Measurements from ENCODE around the gene P2RX5. TPM values are rescaled to one million over a fixed set of nuclear protein-coding genes. Genes with fewer than 3 reads are reported as not detected.
A peak's percentile ranks its signal among the peaks of the same experiment; 100 is the strongest.

Gene P2RX5
- total RNA-seq, 2 donors from 2014 or later: 21.8 to 34.2 TPM

DNA sequence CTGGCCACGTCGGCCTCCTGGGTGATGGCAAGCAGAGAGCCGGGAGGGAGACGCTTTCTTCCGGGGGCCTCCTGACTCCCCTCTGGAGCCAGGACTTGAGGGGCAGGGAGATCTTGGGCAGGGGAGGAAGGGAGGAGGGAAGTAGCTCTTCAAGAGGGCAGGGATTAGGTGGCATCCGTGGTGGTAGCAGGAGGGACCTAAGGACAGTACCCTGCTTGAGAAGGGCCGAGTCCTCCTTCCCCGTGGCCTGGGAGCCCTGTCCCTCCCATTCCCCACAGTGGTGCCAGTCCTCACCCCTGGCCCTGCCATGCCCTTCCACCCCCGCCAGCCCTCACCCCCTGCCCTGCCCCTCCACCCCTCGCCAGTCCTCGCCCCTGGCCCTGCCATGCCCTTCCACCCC is 40.2 kb downstream of the P2RX5 start:
- DNase-seq: no peak
- H3K4me1 Mint-ChIP-seq: peaks cover 3% of the 10 kb centered on the region

DNA sequence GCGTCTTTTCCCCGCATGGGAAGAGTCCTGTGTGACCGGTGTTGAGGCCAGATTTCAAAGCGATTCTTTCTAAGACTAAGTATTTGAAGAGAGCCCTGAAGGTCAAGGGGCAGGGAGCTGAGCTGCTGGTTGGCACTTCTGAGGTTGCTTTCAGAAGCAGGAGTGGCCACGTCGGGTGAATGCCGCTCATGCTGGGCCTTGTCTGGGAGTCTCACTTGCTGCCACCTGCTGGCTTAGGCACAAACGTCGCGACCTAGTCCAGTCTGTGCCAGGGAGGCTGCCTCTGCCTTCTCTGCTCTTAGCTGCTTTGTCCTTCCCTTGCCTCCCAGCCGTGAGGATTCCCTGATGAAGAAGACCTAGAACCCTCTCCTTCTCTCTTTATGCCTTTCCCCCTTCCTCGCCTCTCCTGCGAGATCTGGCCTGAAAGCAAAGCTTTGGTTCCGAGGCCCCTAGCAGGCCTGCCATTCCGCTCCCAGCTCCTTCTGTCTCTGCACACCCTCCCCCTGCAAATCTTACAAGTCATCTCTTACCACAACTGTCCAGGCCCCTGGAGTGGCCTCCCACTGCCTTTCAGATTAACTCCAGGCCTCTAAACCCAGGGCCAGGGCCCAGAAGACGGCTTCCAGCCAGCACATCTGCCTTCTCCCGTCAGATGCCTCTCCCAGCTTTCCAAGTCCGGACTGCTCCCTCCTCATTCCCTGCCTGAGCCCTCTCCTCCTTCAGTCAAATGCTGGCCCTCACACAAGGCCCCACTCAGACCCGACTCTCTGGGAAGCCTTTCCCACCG is 48.0 kb downstream of the P2RX5 start:
- DNase-seq (no peak), ATAC-seq (peak; percentile 61)
- Mint-ChIP-seq H3K4me1 (peaks cover 4% of the 10 kb centered on the region), H3K27me3 (no peaks in the 10 kb centered on the region), H3K4me3 (no peak overlapping the region), H3K36me3 (ENCODE audit: low read depth) (peaks cover 2% of the 10 kb centered on the region), H3K27ac (no peak overlapping the region)
- no peaks in the 10 kb centered on the region for H3K9me3 ChIP-seq (ENCODE audit: control insufficient read depth, low read length, poor library complexity, severe bottlenecking)

More for the DNA sequence above, 40.2 kb downstream of the P2RX5 start:
- Mint-ChIP-seq H3K36me3 (ENCODE audit: low read depth) (no peaks in the 10 kb centered on the region), H3K27me3 (no peaks in the 10 kb centered on the region), H3K27ac (no peak overlapping the region), H3K4me3 (no peak overlapping the region)
- no peak for ATAC-seq
- H3K9me3 ChIP-seq (ENCODE audit: control insufficient read depth, low read length, poor library complexity, severe bottlenecking): no peaks in the 10 kb centered on the region

DNA sequence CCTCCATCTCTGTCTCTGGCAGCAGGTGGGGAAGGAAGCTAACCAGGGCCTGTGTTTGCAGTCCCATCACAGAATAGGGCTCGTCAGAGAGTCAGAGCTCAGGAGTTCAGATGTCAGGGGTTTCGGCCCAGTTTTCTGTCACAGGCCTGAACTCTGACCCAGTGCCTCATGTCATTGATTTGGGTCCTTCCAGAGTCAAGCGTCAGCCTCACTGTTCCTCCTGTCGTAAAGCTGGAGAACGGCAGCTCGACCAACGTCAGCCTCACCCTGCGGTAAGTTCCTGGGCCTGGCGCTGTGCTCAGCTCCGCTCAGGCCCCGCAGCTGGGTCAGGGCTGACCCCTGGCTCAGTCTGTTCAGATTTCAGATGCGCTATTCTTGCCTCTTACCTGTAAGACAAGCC is 48.7 kb downstream of the P2RX5 start:
- DNase-seq (no peak), ATAC-seq (no peak)
- Mint-ChIP-seq H3K4me3 (no peak overlapping the region), H3K27me3 (no peaks in the 10 kb centered on the region), H3K36me3 (ENCODE audit: low read depth) (peaks cover 2% of the 10 kb centered on the region), H3K4me1 (peaks cover 4% of the 10 kb centered on the region), H3K27ac (no peak overlapping the region)
- no peaks in the 10 kb centered on the region for H3K9me3 ChIP-seq (ENCODE audit: control insufficient read depth, low read length, poor library complexity, severe bottlenecking)

DNA sequence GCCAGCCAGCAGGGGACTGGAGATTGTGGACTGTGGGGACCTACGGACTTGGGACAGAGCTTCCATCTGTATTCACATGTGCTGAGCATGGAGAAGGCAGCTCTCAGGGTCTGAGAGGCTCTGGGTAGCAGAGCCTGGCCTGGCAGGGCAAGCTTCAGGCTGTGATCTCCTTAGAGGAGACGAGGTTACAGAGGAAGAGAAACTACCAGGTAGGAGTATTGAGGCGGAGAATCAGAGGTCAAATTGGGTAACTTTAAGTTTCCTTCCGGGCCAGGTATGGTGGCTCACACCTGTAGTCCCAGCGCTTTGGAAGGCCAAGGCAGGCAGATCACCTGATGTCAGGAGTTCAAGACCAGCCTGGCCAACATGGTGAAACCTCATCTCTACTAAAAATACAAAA is 50.6 kb downstream of the P2RX5 start:
- H3K27me3 Mint-ChIP-seq: no peaks in the 10 kb centered on the region
- no peak overlapping the region for H3K4me3 Mint-ChIP-seq
- peaks cover 2% of the 10 kb centered on the region for H3K36me3 Mint-ChIP-seq (ENCODE audit: low read depth)
- DNase-seq (no peak), ATAC-seq (no peak)
- no peak overlapping the region for H3K27ac Mint-ChIP-seq
- no peaks in the 10 kb centered on the region for H3K9me3 ChIP-seq (ENCODE audit: control insufficient read depth, low read length, poor library complexity, severe bottlenecking)
- H3K4me1 Mint-ChIP-seq: peaks cover 4% of the 10 kb centered on the region

DNA sequence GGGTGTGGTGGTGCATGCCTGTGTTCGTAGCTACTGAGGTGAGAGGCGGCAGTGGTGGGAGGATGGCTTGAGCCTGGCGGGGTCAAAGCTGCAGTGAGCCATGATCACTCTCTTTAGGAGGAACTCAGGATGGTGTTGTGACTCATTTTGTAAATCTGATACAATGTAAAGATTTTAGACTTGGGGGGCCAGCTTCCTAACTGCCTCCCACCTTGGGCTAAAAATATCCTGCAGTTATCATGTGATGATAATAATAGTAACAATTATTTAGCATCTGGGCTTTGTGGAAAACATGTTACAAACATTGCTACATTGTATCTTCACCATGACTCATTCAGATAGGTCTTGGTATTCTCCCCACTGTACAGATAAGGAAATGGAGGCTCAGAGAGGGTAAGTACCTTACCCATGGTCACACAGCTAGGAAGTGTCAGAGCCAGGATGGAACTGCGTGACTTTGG is 52.0 kb downstream of the P2RX5 start:
- Mint-ChIP-seq H3K27me3 (no peaks in the 10 kb centered on the region), H3K36me3 (ENCODE audit: low read depth) (peaks cover 2% of the 10 kb centered on the region), H3K4me3 (no peak overlapping the region), H3K27ac (no peak overlapping the region), H3K4me1 (peaks cover 8% of the 10 kb centered on the region)
- H3K9me3 ChIP-seq (ENCODE audit: control insufficient read depth, low read length, poor library complexity, severe bottlenecking): no peaks in the 10 kb centered on the region
- no peak for ATAC-seq
- DNase-seq: no peak

DNA sequence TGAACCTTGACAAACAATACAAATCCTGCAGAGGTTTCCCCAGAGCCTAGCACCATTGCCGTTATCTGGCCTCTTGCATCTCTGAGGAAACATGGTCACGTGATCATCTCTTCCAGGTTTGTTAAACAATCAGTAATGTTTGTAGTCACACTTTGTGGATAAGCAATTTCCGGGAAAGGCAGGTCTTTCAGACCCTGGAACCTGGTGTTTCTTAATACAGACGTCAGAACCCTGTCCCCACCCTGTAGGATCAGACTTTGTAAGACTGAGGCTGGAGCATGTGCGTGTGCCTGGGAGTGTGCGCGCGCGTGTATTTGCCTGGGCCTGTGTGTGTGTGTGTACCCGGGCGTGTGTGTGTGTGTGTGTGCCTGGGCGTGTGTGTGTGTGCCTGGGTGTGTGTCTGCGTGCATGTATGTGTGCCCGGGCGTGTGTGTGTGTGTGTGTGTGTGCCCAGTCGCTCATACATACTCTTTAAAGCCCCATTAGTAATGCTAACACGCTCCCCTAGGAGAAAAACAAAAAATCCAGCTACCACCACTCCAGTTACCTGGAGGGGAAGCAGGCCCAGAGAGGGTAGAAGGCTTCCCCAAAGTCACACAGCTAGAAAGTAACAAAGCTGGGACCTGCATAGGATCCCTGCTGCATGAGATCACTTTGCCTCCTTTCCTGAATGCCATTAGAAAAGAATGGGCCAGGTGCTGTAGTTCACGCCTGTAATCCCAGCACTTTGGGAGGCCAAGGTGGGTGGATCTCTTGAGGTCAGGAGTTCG is 54.1 kb downstream of the P2RX5 start:
- no peaks in the 10 kb centered on the region for H3K27me3 Mint-ChIP-seq
- no peaks in the 10 kb centered on the region for H3K36me3 Mint-ChIP-seq (ENCODE audit: low read depth)
- H3K9me3 ChIP-seq (ENCODE audit: control insufficient read depth, low read length, poor library complexity, severe bottlenecking): no peaks in the 10 kb centered on the region
- no peak for ATAC-seq
- H3K4me3 Mint-ChIP-seq: no peak overlapping the region
- H3K4me1 Mint-ChIP-seq: peaks cover 14% of the 10 kb centered on the region
- no peak overlapping the region for H3K27ac Mint-ChIP-seq
- DNase-seq: no peak

DNA sequence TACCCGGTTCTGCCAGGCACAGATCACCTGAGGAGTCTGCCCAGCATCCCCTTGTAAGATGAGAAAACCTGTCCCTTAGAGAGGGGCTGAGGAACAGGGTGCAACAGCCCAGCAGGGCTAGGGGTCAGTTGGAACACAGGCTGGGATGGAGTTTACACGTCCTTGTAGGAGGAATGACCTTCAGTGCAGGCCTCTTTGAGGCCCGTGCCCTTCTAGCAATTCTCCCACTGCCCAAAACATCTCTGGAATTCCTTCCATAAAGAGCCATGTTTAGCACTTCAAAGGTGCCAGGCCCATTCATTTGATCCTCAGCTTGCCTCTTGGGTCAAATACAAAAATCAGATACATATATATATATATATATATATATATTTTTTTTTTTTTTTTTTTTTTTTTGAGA is 54.9 kb downstream of the P2RX5 start:
- no peak overlapping the region for H3K27ac Mint-ChIP-seq
- no peaks in the 10 kb centered on the region for H3K27me3 Mint-ChIP-seq
- no peaks in the 10 kb centered on the region for H3K9me3 ChIP-seq (ENCODE audit: control insufficient read depth, low read length, poor library complexity, severe bottlenecking)
- DNase-seq (no peak), ATAC-seq (no peak)
- peaks cover 14% of the 10 kb centered on the region for H3K4me1 Mint-ChIP-seq
- no peak overlapping the region for H3K4me3 Mint-ChIP-seq
- H3K36me3 Mint-ChIP-seq (ENCODE audit: low read depth): no peaks in the 10 kb centered on the region

DNA sequence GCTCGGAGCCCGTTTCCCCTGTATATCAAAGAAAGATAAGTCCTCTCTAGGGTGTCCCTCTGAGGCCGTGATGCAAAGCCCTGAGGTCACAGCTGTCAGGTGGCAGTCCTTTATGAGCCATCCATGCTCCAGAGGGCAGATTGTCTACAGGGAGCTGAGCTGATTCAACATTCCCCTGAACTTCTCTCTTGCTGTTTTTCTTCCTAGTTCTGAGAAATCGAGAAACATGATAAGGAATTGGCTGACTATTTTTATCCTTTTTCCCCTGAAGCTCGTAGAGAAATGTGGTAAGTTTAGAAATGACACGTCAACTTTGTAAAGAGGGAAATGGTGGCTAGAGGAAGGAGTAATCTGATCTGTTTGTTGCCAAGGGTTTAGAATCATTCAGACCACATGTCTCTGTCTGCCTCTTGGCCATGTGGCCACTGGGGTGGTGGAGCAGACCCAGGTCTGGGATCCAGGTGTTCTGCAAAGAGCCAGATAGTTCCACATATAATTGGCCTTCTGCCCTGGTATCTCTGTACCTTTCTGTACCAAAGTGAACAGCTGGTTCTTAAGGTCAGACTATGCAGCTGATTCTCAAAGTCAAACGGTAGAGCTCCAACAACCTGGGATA is 55.9 kb downstream of the P2RX5 start:
- ATAC-seq (no peak), DNase-seq (no peak)
- Mint-ChIP-seq H3K4me1 (peaks cover 15% of the 10 kb centered on the region), H3K4me3 (no peak overlapping the region), H3K36me3 (ENCODE audit: low read depth) (no peaks in the 10 kb centered on the region), H3K27me3 (no peaks in the 10 kb centered on the region), H3K27ac (no peak overlapping the region)
- H3K9me3 ChIP-seq (ENCODE audit: control insufficient read depth, low read length, poor library complexity, severe bottlenecking): no peaks in the 10 kb centered on the region

DNA sequence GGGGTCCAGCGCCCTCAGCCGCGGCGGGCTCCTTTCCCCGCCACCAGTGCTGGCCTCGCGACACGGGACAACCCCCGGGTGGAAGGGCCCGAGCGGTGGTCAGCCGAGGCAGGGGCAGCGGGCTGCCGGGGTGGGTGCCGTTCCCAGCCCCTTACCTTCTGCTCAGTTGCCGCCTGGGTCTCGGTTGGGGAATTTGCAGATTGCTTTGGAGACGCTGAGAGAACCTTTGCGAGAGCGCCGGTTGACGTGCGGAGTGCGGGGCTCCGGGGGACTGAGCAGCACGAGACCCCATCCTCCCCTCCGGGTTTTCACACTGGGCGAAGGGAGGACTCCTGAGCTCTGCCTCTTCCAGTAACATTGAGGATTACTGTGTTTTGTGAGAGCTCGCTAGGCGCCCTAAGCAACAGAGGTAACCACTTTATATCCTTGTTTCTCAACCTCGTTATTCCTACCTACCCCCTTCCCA is 59.0 kb downstream of the P2RX5 start:
- no peaks in the 10 kb centered on the region for H3K27me3 Mint-ChIP-seq
- DNase-seq (no peak), ATAC-seq (no peak)
- H3K4me1 Mint-ChIP-seq: peaks cover 23% of the 10 kb centered on the region
- H3K27ac Mint-ChIP-seq: peak overlapping the region; percentile 92
- H3K4me3 Mint-ChIP-seq: peak overlapping the region; percentile 95
- H3K9me3 ChIP-seq (ENCODE audit: control insufficient read depth, low read length, poor library complexity, severe bottlenecking): no peaks in the 10 kb centered on the region
- no peaks in the 10 kb centered on the region for H3K36me3 Mint-ChIP-seq (ENCODE audit: low read depth)

DNA sequence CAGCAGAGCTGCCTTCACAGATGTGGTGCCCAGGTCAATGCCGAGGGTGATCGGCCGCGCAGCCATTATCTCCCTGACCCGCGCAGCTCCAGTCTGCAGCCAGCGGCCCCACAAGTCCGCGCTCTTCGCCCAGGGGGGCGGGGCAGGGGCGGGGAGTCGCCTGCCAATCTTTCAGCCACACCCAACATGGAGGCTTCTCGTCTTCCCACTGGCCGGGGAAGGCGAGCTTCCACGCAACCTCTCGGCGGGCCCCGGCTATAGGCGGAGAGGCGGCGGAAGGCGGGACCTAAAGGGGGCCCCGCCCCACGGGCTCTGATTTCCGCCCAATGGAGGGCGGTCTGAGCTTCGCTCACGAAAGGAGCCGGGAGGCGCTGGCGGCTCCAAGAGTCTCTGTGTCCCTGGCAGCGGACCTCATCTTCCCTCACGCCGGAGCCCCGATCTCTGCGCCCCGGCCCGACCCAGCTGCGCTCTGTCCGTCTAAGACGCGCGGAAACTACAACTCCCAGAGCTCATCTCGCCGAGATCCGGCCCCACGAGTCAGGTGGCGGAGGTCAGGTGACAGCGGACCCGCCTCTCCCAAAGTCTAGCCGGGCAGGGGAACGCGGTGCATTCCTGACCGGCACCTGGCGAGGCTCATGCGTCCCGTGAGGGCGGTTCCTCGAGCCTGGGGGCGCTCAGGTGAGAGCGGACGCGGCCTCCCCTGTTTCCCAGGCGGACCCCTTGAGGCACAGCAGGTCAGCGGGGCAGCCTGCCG is 59.6 kb downstream of the P2RX5 start, which contains the start of the genes CTNS and SHPK:
Gene CTNS, plus strand, starts transcription at position 607 of the 754 bp plus-strand sequence. CDS start 3,447 bp downstream, outside the sequence.
Gene SHPK, minus strand, starts transcription at position 97 of the 754 bp plus-strand sequence. Its CDS starts 31 bp downstream, at position 66.
- H3K27me3 Mint-ChIP-seq: no peaks in the 10 kb centered on the region
- peak; percentile 98 for ATAC-seq
- no peaks in the 10 kb centered on the region for H3K9me3 ChIP-seq (ENCODE audit: control insufficient read depth, low read length, poor library complexity, severe bottlenecking)
- H3K4me1 Mint-ChIP-seq: peaks cover 23% of the 10 kb centered on the region
- peak; percentile 91 to 95 (median 93) for DNase-seq
- H3K4me3 Mint-ChIP-seq: peak within 1 kb of the TSS; percentile 95
- peak within 1 kb of the TSS; percentile 92 for H3K27ac Mint-ChIP-seq
- no peaks in the 10 kb centered on the region for H3K36me3 Mint-ChIP-seq (ENCODE audit: low read depth)

DNA sequence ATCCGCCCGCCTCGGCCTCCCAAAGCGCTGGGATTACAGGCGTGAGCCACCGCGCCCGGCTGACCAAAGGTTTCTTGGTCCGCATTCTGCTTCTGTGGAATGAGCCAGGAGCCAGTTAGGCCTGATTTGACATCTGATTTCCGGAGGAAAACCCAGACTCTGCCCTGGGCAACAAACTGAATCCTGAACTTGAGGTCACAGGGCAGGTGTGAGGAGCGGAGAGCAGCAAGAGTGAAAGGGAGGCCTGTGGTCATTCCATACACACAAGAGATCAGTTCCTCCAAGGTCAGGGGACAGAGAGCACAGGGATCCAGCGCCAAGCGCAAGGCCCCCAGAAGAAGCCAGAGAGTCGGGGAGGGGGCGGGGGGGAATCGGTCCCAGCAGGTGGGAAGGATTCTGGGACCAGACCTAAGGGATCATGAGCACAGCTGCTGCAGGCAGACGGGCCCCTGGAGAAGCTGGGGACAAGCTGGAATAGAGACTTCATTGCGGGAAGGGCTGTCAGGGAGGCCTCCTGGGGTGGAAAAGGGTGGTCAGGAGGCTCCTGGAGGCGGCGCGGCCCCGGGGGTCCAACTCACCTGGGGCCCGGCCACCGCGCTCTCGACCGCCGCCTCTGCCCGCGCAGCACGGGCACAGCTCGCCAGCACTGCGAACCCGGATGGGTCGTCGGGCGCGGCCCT is 60.3 kb downstream of the P2RX5 start:
- ATAC-seq: peak; percentile 20
- H3K4me1 Mint-ChIP-seq: peaks cover 25% of the 10 kb centered on the region
- no peak for DNase-seq
- H3K4me3 Mint-ChIP-seq: peak overlapping the region; percentile 95
- no peaks in the 10 kb centered on the region for H3K36me3 Mint-ChIP-seq (ENCODE audit: low read depth)
- H3K9me3 ChIP-seq (ENCODE audit: control insufficient read depth, low read length, poor library complexity, severe bottlenecking): no peaks in the 10 kb centered on the region
- no peaks in the 10 kb centered on the region for H3K27me3 Mint-ChIP-seq
- H3K27ac Mint-ChIP-seq: peak overlapping the region; percentile 92

DNA sequence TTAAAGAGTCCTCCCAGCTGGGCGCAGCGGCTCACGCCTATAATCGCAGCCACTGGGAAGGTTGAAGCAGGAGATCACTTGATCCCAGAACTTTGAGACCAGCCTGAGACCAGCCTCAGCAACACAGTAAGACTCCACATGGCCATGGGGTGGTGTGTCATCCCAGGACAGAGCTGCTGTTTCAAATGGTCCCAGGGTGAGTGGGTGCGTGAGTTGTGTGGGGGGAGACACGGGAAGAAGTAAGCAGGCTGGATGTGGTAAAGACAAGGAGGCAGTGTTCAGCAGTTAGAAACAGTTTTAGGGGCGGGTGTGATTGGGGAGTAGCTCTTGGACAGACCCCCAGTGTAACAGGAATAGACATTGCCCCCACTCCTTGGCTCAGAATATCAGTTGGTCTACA is 63.7 kb downstream of the P2RX5 start:
- ATAC-seq (no peak), DNase-seq (no peak)
- H3K9me3 ChIP-seq (ENCODE audit: control insufficient read depth, low read length, poor library complexity, severe bottlenecking): no peaks in the 10 kb centered on the region
- H3K4me1 Mint-ChIP-seq: peaks cover 18% of the 10 kb centered on the region
- H3K4me3 Mint-ChIP-seq: no peak overlapping the region
- H3K27me3 Mint-ChIP-seq: no peaks in the 10 kb centered on the region
- H3K36me3 Mint-ChIP-seq (ENCODE audit: low read depth): peaks cover under 1% of the 10 kb centered on the region
- no peak overlapping the region for H3K27ac Mint-ChIP-seq
